Endothelial cell of umbilical vein (primary cell): Measurements from ENCODE around the gene TAF12. TPM values are rescaled to one million over a fixed set of nuclear protein-coding genes. Genes with fewer than 3 reads are reported as not detected.
"Not testable (repeated sequence)": the region's sequence is repeated elsewhere in the genome, so short reads cannot be mapped to it uniquely, and the experiment has no call there.

ENCODE experiments used
- Bru-seq: library from RNA; stranded (reverse); fragments of 400-500 nt; gene quantifications from one replicate; lab custom pipeline; 2021; lab: Mats Ljungman, UMichigan
- BruChase-seq, 2 experiments: library from RNA; stranded (reverse); fragments of 400-500 nt; gene quantifications; one replicate each; lab custom pipeline; 2021; lab: Mats Ljungman, UMichigan
- BruUV-seq: library from RNA; stranded (reverse); fragments of 400-500 nt; replicated peaks from 2 replicates; lab custom pipeline; 2021; lab: Mats Ljungman, UMichigan
- CTCF ChIA-PET: fragments of 300-600, 350-600 bp; sonication (Branson Sonifier 250); formaldehyde crosslinking; loops from one replicate; lab custom pipeline; 2021; ENCODE audit warnings: antibody characterized with exemption, inconsistent platforms; lab: Charles Lee
- POLR2A ChIA-PET: fragments of 300-600, 350-600 bp; sonication (Branson Sonifier 250); formaldehyde crosslinking; loops from one replicate; lab custom pipeline; 2021; ENCODE audit warnings: antibody characterized with exemption, inconsistent platforms; lab: Charles Lee
- DNase-seq: peaks from one replicate; pipeline ENCODE4 v3.0.0-alpha.2; 2011; ENCODE audit warnings: low read depth, low spot score
- FAIRE-seq: peaks from 2 replicates; lab custom pipeline; 2011; peaks lifted over from hg19 to GRCh38; lab: Jason Lieb, UNC
- H2AFZ ChIP-seq: 2 replicates; pipeline ENCODE4 v1.6.0; 2012; ENCODE audit warnings: low read depth, low read length, control low read depth, inconsistent platforms
- H3K27ac ChIP-seq: 2 replicates; pipeline ENCODE4 v1.5.1; 2011; ENCODE audit warnings: low read depth, mild to moderate bottlenecking, control low read depth, low read length, moderate library complexity; ENCODE audit not compliant: insufficient read depth
- H3K27me3 ChIP-seq, 2 experiments: 2 replicates each; pipeline versions ENCODE4 v1.6.0 to v1.6.1; 2011; ENCODE audit warnings: low read length in 2 of 2, mixed read lengths in 1 of 2; ENCODE audit not compliant: control insufficient read depth in 2 of 2, insufficient read depth in 2 of 2
- H3K36me3 ChIP-seq, 2 experiments: 2 replicates in 1 of 2; 3 replicates in 1 of 2; pipeline ENCODE4 v1.5.1; 2011; ENCODE audit warnings: low read length in 2 of 2, mild to moderate bottlenecking in 1 of 2, moderate library complexity in 1 of 2; ENCODE audit not compliant: control insufficient read depth in 2 of 2, insufficient read depth in 2 of 2; ENCODE audit errors: extremely low read depth in 1 of 2
- H3K4me1 ChIP-seq: 3 replicates; pipeline ENCODE4 v1.5.1; 2011; ENCODE audit warnings: mild to moderate bottlenecking, low read length; ENCODE audit not compliant: control insufficient read depth, insufficient read depth; ENCODE audit errors: extremely low read depth
- H3K4me2 ChIP-seq: 2 replicates; pipeline ENCODE4 v1.6.1; 2011; ENCODE audit warnings: low read length, control low read depth, mixed read lengths; ENCODE audit not compliant: insufficient read depth
- H3K4me3 ChIP-seq, 3 experiments: fragments of 200-600 bp in 1 of 3; sonication (generic), shearing (Covaris generic) in 1 of 3; replicated peaks in 1 of 3; 2 replicates each; pipeline ENCODE4 v1.5.1; 2011 to 2016; ENCODE audit warnings: control low read depth in 3 of 3, low read length in 3 of 3, mild to moderate bottlenecking in 2 of 3, inconsistent platforms in 1 of 3, low read depth in 1 of 3, moderate library complexity in 1 of 3; ENCODE audit not compliant: insufficient read depth in 1 of 3
- H3K79me2 ChIP-seq: 2 replicates; pipeline ENCODE4 v1.6.0; 2012; ENCODE audit warnings: low read length, inconsistent platforms; ENCODE audit not compliant: control insufficient read depth, insufficient read depth
- H3K9ac ChIP-seq: replicated peaks from 2 replicates; pipeline ENCODE3; 2011; ENCODE audit warnings: low read length, control low read depth; ENCODE audit not compliant: insufficient read depth; ENCODE audit errors: extremely low read depth
- H3K9me1 ChIP-seq: replicated peaks from 3 replicates; pipeline ENCODE4 v1.6.0; 2011; ENCODE audit warnings: mild to moderate bottlenecking, low read length; ENCODE audit not compliant: control insufficient read depth, insufficient read depth; ENCODE audit errors: extremely low read depth
- H3K9me3 ChIP-seq: replicated peaks from 2 replicates; pipeline ENCODE4 v1.5.1; 2012; ENCODE audit warnings: low read length, inconsistent platforms; ENCODE audit not compliant: control insufficient read depth, insufficient read depth
- H4K20me1 ChIP-seq: replicated peaks from 2 replicates; pipeline ENCODE3; 2011; ENCODE audit warnings: mild to moderate bottlenecking, low read length; ENCODE audit not compliant: control insufficient read depth, insufficient read depth; ENCODE audit errors: extremely low read depth
- EZH2 ChIP-seq: IDR thresholded peaks from 2 replicates; pipeline ENCODE4 v1.6.1; 2012; ENCODE audit warnings: borderline replicate concordance, low read depth, mild to moderate bottlenecking, moderate library complexity, low read length, inconsistent platforms; ENCODE audit not compliant: severe bottlenecking
- FOS ChIP-seq: IDR thresholded peaks from 2 replicates; pipeline ENCODE4 v1.6.1; 2011; ENCODE audit warnings: mild to moderate bottlenecking, low read length, moderate library complexity, borderline replicate concordance; ENCODE audit not compliant: insufficient read depth
- GATA2 ChIP-seq: IDR thresholded peaks from 2 replicates; pipeline ENCODE4 v1.7.0; 2011; ENCODE audit warnings: low read depth, mild to moderate bottlenecking, moderate library complexity, mixed read lengths, low read length; ENCODE audit not compliant: insufficient read length, insufficient read depth
- MYC ChIP-seq: IDR thresholded peaks from one replicate; pipeline ENCODE4 v1.6.1; 2011; ENCODE audit warnings: mild to moderate bottlenecking, low read depth, low read length
- POLR2A ChIP-seq: IDR thresholded peaks from 2 replicates; pipeline ENCODE4 v1.6.1; 2012; ENCODE audit warnings: low read depth, mild to moderate bottlenecking, control low read depth, low read length
- POLR2AphosphoS5 ChIP-seq: IDR thresholded peaks from 2 replicates; pipeline ENCODE4 v1.6.1; 2012; ENCODE audit warnings: low read depth, mild to moderate bottlenecking, control low read depth, low read length, moderate library complexity; ENCODE audit not compliant: insufficient read depth
- dilution Hi-C: fragments of 300-500 bp; cut with MboI; formaldehyde crosslinking; loops from one replicate; pipeline ENCODE4 v1.15.0; 2019; ENCODE audit warnings: low sequenced_read_pairs; ENCODE audit not compliant: extremely low pct_ligation_motif_present
- intact Hi-C: fragments of 100-400 bp; cut with micrococcal nuclease; formaldehyde crosslinking; loops from one replicate; pipeline ENCODE4 v1.10.0; 2022
- long read RNA-seq: library from polyadenylated mRNA; stranded (forward); transcript quantifications from one replicate; pipeline ENCODE4 v2.0.0, GENCODE V29; 2021
- polyA minus RNA-seq, 3 experiments: library from RNA; depleted of rRNA, polyadenylated mRNA; stranded (reverse); fragments of >200 nt; gene quantifications; 1 replicate in 1 of 3; 2 replicates in 2 of 3; pipeline ENCODE4 v1.2.3, GENCODE V29; 2011
- polyA plus RNA-seq, 4 experiments: library from polyadenylated mRNA; depleted of rRNA in 3 of 4; stranded (reverse) in 3 of 4; unstranded in 1 of 4; fragments of >200 nt; gene quantifications; 2 replicates each; pipeline versions ENCODE4 v1.2.1 to v1.2.3, GENCODE V29; 2011 to 2012; ENCODE audit warnings: missing spikeins in 1 of 4
- total RNA-seq: library from RNA; stranded (reverse); gene quantifications from 2 replicates; pipeline ENCODE4 v1.2.3, GENCODE V29; 2021
- TF ChIP-seq, protein P1 (sequence below): IDR thresholded peaks from 2 replicates; pipeline ENCODE4 v1.6.1; 2011; ENCODE audit not compliant: insufficient read depth, insufficient read length
- TF ChIP-seq, protein P2 (sequence below), 2 donors: IDR thresholded peaks; 1 replicate in 1 of 2; 2 replicates in 1 of 2; pipeline ENCODE4 v1.5.1; 2011; ENCODE audit warnings: low read length in 2 of 2, mild to moderate bottlenecking in 2 of 2, moderate library complexity in 2 of 2, control low read depth in 1 of 2, inconsistent platforms in 1 of 2, low read depth in 1 of 2; ENCODE audit not compliant: insufficient read depth in 1 of 2; ENCODE audit errors: extremely low read depth in 1 of 2

Gene TAF12, protein sequence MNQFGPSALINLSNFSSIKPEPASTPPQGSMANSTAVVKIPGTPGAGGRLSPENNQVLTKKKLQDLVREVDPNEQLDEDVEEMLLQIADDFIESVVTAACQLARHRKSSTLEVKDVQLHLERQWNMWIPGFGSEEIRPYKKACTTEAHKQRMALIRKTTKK
- 15.3 and 18.2 TPM in 2 replicates for total RNA-seq
- polyA plus RNA-seq: 13.9 and 17.7 TPM in 2 replicates
- 26.9 and 27.6 TPM in 2 replicates for polyA plus RNA-seq (2011; cell fraction: cytosol; rRNA removed)
- polyA plus RNA-seq (2011; cell fraction: nucleus; rRNA removed): 10.9 and 12.7 TPM in 2 replicates
- polyA plus RNA-seq (2012): 17.2 and 28.7 TPM in 2 replicates
- polyA minus RNA-seq: 7.8 and 18.1 TPM in 2 replicates
- polyA minus RNA-seq (2011; cell fraction: cytosol; rRNA and poly(A)+ RNA removed): 7.4 TPM
- 2.5 and 4.8 TPM in 2 replicates for polyA minus RNA-seq (2011; cell fraction: nucleus; rRNA and poly(A)+ RNA removed)
- Bru-seq, nascent RNA: percentile 51 among the genes with signal in this experiment
- percentile 55 among the genes with signal in this experiment for BruChase-seq, experiment 1, labeled RNA remaining after a 6-hour chase
- BruChase-seq, experiment 2, labeled RNA remaining after a 2-hour chase: percentile 48 among the genes with signal in this experiment
- long read RNA-seq, transcript TAF12-202 (6 exons, 1,334 nt): major isoform, 81 of 89 reads
- long read RNA-seq, partial matches to known transcripts: 3 of 89 reads
- long read RNA-seq, other reads (novel, unspliced or antisense): 3 of 89 reads

DNA sequence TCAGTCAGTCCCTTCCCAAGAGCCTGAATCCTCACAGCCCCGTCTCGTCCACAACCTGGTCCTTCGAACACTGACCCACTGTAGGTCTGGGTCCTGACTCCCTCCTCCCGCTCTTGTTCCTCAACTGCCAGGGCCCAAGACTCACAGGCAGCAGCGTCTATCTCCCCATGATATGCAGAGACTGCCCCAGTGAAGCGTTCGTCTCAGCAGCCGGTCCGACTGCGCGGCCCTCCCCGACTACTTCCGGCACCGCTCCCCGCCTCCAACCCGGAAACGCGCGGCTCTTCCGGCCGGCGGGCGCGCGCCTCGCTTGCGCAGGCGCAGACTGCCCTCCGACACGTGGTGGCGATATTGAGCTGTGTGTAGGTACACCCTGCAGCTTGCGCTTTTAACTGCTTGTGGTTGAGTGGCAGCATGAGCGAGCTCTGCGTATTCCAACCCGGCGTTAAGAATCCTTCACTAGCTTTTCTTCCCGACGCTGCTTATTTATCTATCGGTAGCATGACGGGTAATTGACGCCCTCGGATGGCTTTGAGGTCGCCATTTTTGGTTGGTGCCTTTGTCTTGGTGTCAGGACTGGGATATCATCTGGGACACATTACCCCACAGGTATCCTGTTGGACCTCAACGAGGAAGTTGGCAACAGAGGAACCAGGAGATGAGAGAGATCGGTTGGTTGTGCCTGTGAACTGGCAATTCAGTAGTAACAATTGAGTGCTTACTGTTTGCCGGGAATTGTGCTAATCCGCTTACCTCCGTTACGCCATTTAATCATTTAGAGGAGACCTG, at the start of gene TAF12:
Gene TAF12, minus strand, starts transcription at position 221 of the 789 bp plus-strand sequence. CDS start 20,986 bp downstream, outside the sequence.
- ChIA-PET POLR2A (interaction anchor here (0.5 to 1.5 kb wide), 11 partner anchors 10 to 409 kb away, joined by 3 to 11 read pairs (median 4); partner anchors contain the start of genes GMEB1, RCC1 and YTHDF2), CTCF (interaction anchor here (0.6 to 2.8 kb wide), 14 partner anchors 8 to 974 kb away, joined by 3 to 11 read pairs (median 5); partner anchors contain the start of genes GMEB1 and YTHDF2)
- no peaks in the 10 kb centered on the region for H3K9me1 ChIP-seq
- peak within 1 kb of the TSS; percentile 70 to 89 (median 82) for H3K4me3 ChIP-seq
- TSS peak; percentile 98 for BruUV-seq
- TF ChIP-seq GATA2 (no peak), POLR2A (peak; percentile 100), POLR2AphosphoS5 (peak; percentile 98), EZH2 (no peak), MYC (peak; percentile 95), FOS (no peak)
- TF ChIP-seq, protein P1, sequence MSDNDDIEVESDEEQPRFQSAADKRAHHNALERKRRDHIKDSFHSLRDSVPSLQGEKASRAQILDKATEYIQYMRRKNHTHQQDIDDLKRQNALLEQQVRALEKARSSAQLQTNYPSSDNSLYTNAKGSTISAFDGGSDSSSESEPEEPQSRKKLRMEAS: peak; percentile 96
- TF ChIP-seq, protein P2, sequence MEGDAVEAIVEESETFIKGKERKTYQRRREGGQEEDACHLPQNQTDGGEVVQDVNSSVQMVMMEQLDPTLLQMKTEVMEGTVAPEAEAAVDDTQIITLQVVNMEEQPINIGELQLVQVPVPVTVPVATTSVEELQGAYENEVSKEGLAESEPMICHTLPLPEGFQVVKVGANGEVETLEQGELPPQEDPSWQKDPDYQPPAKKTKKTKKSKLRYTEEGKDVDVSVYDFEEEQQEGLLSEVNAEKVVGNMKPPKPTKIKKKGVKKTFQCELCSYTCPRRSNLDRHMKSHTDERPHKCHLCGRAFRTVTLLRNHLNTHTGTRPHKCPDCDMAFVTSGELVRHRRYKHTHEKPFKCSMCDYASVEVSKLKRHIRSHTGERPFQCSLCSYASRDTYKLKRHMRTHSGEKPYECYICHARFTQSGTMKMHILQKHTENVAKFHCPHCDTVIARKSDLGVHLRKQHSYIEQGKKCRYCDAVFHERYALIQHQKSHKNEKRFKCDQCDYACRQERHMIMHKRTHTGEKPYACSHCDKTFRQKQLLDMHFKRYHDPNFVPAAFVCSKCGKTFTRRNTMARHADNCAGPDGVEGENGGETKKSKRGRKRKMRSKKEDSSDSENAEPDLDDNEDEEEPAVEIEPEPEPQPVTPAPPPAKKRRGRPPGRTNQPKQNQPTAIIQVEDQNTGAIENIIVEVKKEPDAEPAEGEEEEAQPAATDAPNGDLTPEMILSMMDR (IDR thresholded peaks at IDR 0.05; ENCODE audit: extremely low read depth in 1 of 2, insufficient read depth in 1 of 2, low read depth in 1 of 2, low read length in 2 of 2): peak in 1 of 2 donors; percentile 48
- no peaks in the 10 kb centered on the region for H3K36me3 ChIP-seq
- peak; percentile 87 for FAIRE-seq
- no peaks in the 10 kb centered on the region for H3K27me3 ChIP-seq
- H3K79me2 ChIP-seq: peaks cover 7% of the 10 kb centered on the region
- peak within 1 kb of the TSS; percentile 97 for H3K4me2 ChIP-seq
- H2AFZ ChIP-seq: peak within 1 kb of the TSS; percentile 88
- intact Hi-C loops: loop anchor here (1.0 to 5.0 kb wide), 4 partner anchors 62 to 559 kb away; partner anchors contain the start of gene SRSF4
- H3K9me3 ChIP-seq: no peaks in the 10 kb centered on the region
- no peaks in the 10 kb centered on the region for H4K20me1 ChIP-seq
- peak within 1 kb of the TSS; percentile 95 for H3K9ac ChIP-seq
- DNase-seq: peak; percentile 98
- H3K27ac ChIP-seq: peak within 1 kb of the TSS; percentile 91
- H3K4me1 ChIP-seq: peaks cover 20% of the 10 kb centered on the region
- dilution Hi-C loops: no loop called here

DNA sequence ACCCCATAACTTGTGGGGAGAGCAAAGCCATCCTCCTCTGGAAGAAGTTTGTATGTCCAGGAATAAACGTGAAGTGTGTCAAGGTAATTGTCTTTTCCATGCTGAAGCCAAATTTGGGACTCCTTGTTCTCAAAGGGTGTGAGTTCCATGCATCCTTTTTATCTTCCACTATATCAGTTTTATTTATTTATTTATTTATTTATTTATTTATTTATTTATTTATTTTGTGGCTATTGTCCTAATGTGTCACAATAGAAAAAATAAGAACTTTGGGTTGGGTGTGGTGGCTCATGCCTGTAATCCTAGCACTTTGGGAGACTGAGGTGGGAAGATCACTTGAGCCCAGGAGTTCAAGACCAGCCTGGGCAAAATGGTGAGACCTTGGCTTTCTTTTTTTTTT, 48.8 kb upstream of the TAF12 start:
- H3K9ac ChIP-seq, H3K9me3 ChIP-seq, dilution Hi-C loops, POLR2A ChIA-PET, intact Hi-C loops, H3K79me2 ChIP-seq, H4K20me1 ChIP-seq, H3K36me3 ChIP-seq, H3K27me3 ChIP-seq, BruUV-seq, DNase-seq, H3K4me3 ChIP-seq, H3K9me1 ChIP-seq, H3K4me2 ChIP-seq, H3K4me1 ChIP-seq, H2AFZ ChIP-seq, H3K27ac ChIP-seq, FAIRE-seq: not testable (repeated sequence)
- CTCF ChIA-PET: interaction anchor here (1.5 kb wide), 1 partner anchor 9 kb away, joined by 4 read pairs; no protein-coding TSS in a partner anchor
